BLaER1 treated with 17β-estradiol and CSF1 and Interleukin-3, amounts not matched to agents 10 nM and 100 nM (cell line): Measurements from ENCODE around the gene TMED7.
"Not testable (repeated sequence)": the region's sequence is repeated elsewhere in the genome, so short reads cannot be mapped to it uniquely, and the experiment has no call there.

ENCODE experiments used
- H3K27ac ChIP-seq, 11 experiments: shearing (Covaris generic); formaldehyde crosslinking; 2 replicates each; pipeline ENCODE4 v1.8.1; 2022
- H3K27me3 ChIP-seq, 11 experiments: shearing (Covaris generic); formaldehyde crosslinking; 2 replicates each; pipeline ENCODE4 v1.8.1; 2022
- H3K36me3 ChIP-seq, 11 experiments: shearing (Covaris generic); formaldehyde crosslinking; 2 replicates each; pipeline ENCODE4 v1.8.1; 2022
- H3K4me1 ChIP-seq, 10 experiments: shearing (Covaris generic); formaldehyde crosslinking; 2 replicates each; pipeline ENCODE4 v1.8.1; 2022
- H3K4me2 ChIP-seq, 11 experiments: shearing (Covaris generic); formaldehyde crosslinking; 2 replicates each; pipeline ENCODE4 v1.8.1; 2022
- H3K4me3 ChIP-seq, 10 experiments: shearing (Covaris generic); formaldehyde crosslinking; 2 replicates each; pipeline ENCODE4 v1.8.1; 2022
- H3K9ac ChIP-seq, 11 experiments: shearing (Covaris generic); formaldehyde crosslinking; 2 replicates each; pipeline ENCODE4 v1.8.1; 2022
- H3K9me3 ChIP-seq, 11 experiments: shearing (Covaris generic); formaldehyde crosslinking; replicated peaks in 1 of 11; 2 replicates each; pipeline ENCODE4 v1.8.1; 2022
- H4K20me1 ChIP-seq, 11 experiments: shearing (Covaris generic); formaldehyde crosslinking; 2 replicates each; pipeline ENCODE4 v1.8.1; 2022
- Cebpa-rat ChIP-seq, 11 experiments: shearing (Covaris generic); IDR thresholded peaks; 2 replicates each; pipeline ENCODE4 v1.8.1; 2022

TMED7 gene

GRCh38 chr5:115656404-115656803, 30.6 kb upstream of the TMED7 start:
- H3K27me3 ChIP-seq = no peaks in the 10 kb centered on the region
- H3K9ac ChIP-seq = no peak overlapping the region
- no peak for TF ChIP-seq Cebpa-rat (IDR thresholded peaks at IDR 0.05)
- H3K4me1 ChIP-seq = no peaks in the 10 kb centered on the region
- H3K4me3 ChIP-seq = no peak overlapping the region
- no peak overlapping the region for H3K27ac ChIP-seq
- H3K9me3 ChIP-seq = no peaks in the 10 kb centered on the region
- H3K4me2 ChIP-seq = no peak overlapping the region
- no peaks in the 10 kb centered on the region for H4K20me1 ChIP-seq
- H3K36me3 ChIP-seq = no peaks in the 10 kb centered on the region

- Histone ChIP-seq H3K9ac (no peak overlapping the region), H3K4me1 (no peaks in the 10 kb centered on the region), H3K4me2 (no peak overlapping the region), H3K27me3 (no peaks in the 10 kb centered on the region), H3K4me3 (no peak overlapping the region), H4K20me1 (no peaks in the 10 kb centered on the region), H3K27ac (no peak overlapping the region), H3K36me3 (no peaks in the 10 kb centered on the region), H3K9me3 (no peaks in the 10 kb centered on the region)
- no peak for TF ChIP-seq Cebpa-rat (IDR thresholded peaks at IDR 0.05)
Observed at GRCh38 chr5:115655994-115656393, 30.2 kb upstream of the TMED7 start.

- H3K9ac ChIP-seq = no peak overlapping the region
- TF ChIP-seq Cebpa-rat (IDR thresholded peaks at IDR 0.05) = no peak
- no peak overlapping the region for H3K4me3 ChIP-seq
- 0 out of 22 replicates have a peak, but pooled peaks cover 0 to 4% (median 0%) of the 10 kb centered on the region in 11 experiments for H3K9me3 ChIP-seq
- H3K4me1 ChIP-seq = no peaks in the 10 kb centered on the region
- no peak overlapping the region for H3K4me2 ChIP-seq
- H4K20me1 ChIP-seq = no peaks in the 10 kb centered on the region
- no peaks in the 10 kb centered on the region for H3K36me3 ChIP-seq
- H3K27ac ChIP-seq = no peak overlapping the region
- no peaks in the 10 kb centered on the region for H3K27me3 ChIP-seq
Observed at GRCh38 chr5:115649541-115649940, 23.7 kb upstream of the TMED7 start.

GRCh38 chr5:115648056-115648455, 22.2 kb upstream of the TMED7 start:
- Histone ChIP-seq H3K27me3 (no peaks in the 10 kb centered on the region), H3K4me1 (no peaks in the 10 kb centered on the region)

GRCh38 chr5:115645386-115645785, 19.6 kb upstream of the TMED7 start:
- not testable (repeated sequence) for H3K27me3 ChIP-seq, H3K9ac ChIP-seq, H3K36me3 ChIP-seq, H4K20me1 ChIP-seq, H3K27ac ChIP-seq, H3K4me1 ChIP-seq, H3K4me2 ChIP-seq, H3K4me3 ChIP-seq, H3K9me3 ChIP-seq

More at GRCh38 chr5:115648056-115648455, 22.2 kb upstream of the TMED7 start:
- Histone ChIP-seq H3K36me3 (no peaks in the 10 kb centered on the region), H3K4me3 (no peak overlapping the region), H3K9me3 (0 out of 22 replicates have a peak, but pooled peaks cover 0 to 4% (median 0%) of the 10 kb centered on the region in 11 experiments), H3K4me2 (no peak overlapping the region), H4K20me1 (no peaks in the 10 kb centered on the region), H3K9ac (no peak overlapping the region), H3K27ac (no peak overlapping the region)
- no peak for TF ChIP-seq Cebpa-rat (IDR thresholded peaks at IDR 0.05)

- no peak overlapping the region for H3K4me2 ChIP-seq
- 0 out of 22 replicates have a peak, but pooled peaks cover 0 to 4% (median 0%) of the 10 kb centered on the region in 11 experiments for H3K9me3 ChIP-seq
- no peaks in the 10 kb centered on the region for H4K20me1 ChIP-seq
- H3K27me3 ChIP-seq = no peaks in the 10 kb centered on the region
- 0 out of 20 replicates have a peak, but pooled peaks cover 0 to 4% (median 0%) of the 10 kb centered on the region in 10 experiments for H3K4me1 ChIP-seq
- H3K36me3 ChIP-seq = no peaks in the 10 kb centered on the region
- no peak overlapping the region for H3K27ac ChIP-seq
- H3K9ac ChIP-seq = no peak overlapping the region
- H3K4me3 ChIP-seq = no peak overlapping the region
- TF ChIP-seq Cebpa-rat (IDR thresholded peaks at IDR 0.05) = no peak
Observed at GRCh38 chr5:115644046-115644445, 18.2 kb upstream of the TMED7 start.

GRCh38 chr5:115641948-115642347, 16.1 kb upstream of the TMED7 start:
- Histone ChIP-seq H3K27me3 (no peaks in the 10 kb centered on the region), H3K4me2 (no peak overlapping the region), H3K27ac (no peak overlapping the region), H3K36me3 (no peaks in the 10 kb centered on the region), H3K9ac (no peak overlapping the region), H3K4me1 (0 out of 20 replicates have a peak, but pooled peaks cover 0 to 4% (median 0%) of the 10 kb centered on the region in 10 experiments), H3K4me3 (no peak overlapping the region), H4K20me1 (no peaks in the 10 kb centered on the region), H3K9me3 (0 out of 22 replicates have a peak, but pooled peaks cover 0 to 4% (median 0%) of the 10 kb centered on the region in 11 experiments)
- no peak for TF ChIP-seq Cebpa-rat (IDR thresholded peaks at IDR 0.05)

- Histone ChIP-seq H3K4me1 (peaks cover 0 to 5% (median 0%) of the 10 kb centered on the region in 10 experiments; a peak in 1 of 20 replicates), H3K36me3 (no peaks in the 10 kb centered on the region), H4K20me1 (no peaks in the 10 kb centered on the region), H3K9me3 (0 out of 22 replicates have a peak, but pooled peaks cover 0 to 1% (median 0%) of the 10 kb centered on the region in 11 experiments), H3K27ac (no peak overlapping the region), H3K4me2 (no peak overlapping the region), H3K27me3 (no peaks in the 10 kb centered on the region), H3K9ac (no peak overlapping the region), H3K4me3 (no peak overlapping the region)
- no peak for TF ChIP-seq Cebpa-rat (IDR thresholded peaks at IDR 0.05)
Observed at GRCh38 chr5:115640274-115640673, 14.4 kb upstream of the TMED7 start.

GRCh38 chr5:115639377-115639776, 13.5 kb upstream of the TMED7 start:
- TF ChIP-seq Cebpa-rat (IDR thresholded peaks at IDR 0.05) = no peak
- Histone ChIP-seq H3K9me3 (no peaks in the 10 kb centered on the region), H3K27ac (no peak overlapping the region), H3K4me2 (no peak overlapping the region), H3K4me1 (peaks cover under 1 to 7% (median 2%) of the 10 kb centered on the region in 10 experiments; a peak in 18 of 20 replicates), H3K9ac (no peak overlapping the region), H3K27me3 (no peaks in the 10 kb centered on the region), H4K20me1 (no peaks in the 10 kb centered on the region), H3K4me3 (no peak overlapping the region), H3K36me3 (no peaks in the 10 kb centered on the region)

- Histone ChIP-seq H3K9me3 (no peaks in the 10 kb centered on the region), H3K27ac (no peak overlapping the region), H3K36me3 (no peaks in the 10 kb centered on the region), H4K20me1 (no peaks in the 10 kb centered on the region), H3K4me3 (no peak overlapping the region), H3K4me1 (peaks cover 5 to 20% (median 9%) of the 10 kb centered on the region in 10 experiments; a peak in 18 of 20 replicates), H3K4me2 (no peak overlapping the region), H3K9ac (no peak overlapping the region), H3K27me3 (no peaks in the 10 kb centered on the region)
- no peak for TF ChIP-seq Cebpa-rat (IDR thresholded peaks at IDR 0.05)
Observed at GRCh38 chr5:115637507-115637906, 11.7 kb upstream of the TMED7 start.
